ENCODE data around the gene DACT1. TPM values are rescaled to one million over a fixed set of nuclear protein-coding genes. Genes with fewer than 3 reads are reported as not detected.

The DACT1 gene
- total and polyA plus RNA-seq, 2 of the 13 experiments (the other 11 are each of a cell fraction or from before 2014, with no cell fraction given) = 0.01 TPM; not detected in 1

DNA sequence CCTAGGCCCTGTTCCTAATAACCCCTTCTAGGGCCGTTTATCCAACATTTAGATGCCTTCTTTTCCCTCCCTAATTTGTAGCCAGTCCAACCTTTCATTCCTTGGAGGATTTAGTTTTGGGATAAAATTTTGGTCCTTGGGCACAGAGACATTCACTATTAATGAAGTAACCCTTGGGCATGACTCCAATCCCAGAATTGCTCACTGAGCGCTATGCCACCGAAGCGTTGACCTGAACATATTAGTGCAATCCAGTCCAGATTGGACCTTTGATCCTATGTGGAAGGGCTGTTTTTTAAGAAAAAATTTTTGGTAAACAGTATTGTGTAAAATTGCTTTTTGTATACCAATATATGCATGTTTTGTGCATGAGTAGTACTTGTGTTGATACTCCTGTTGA, 10.0 kb downstream of the DACT1 start:
- no peak overlapping the region for H3K4me2 ChIP-seq (ENCODE audit: low read depth, low read length)
- intact Hi-C loops (cut with micrococcal nuclease; ENCODE audit: unreplicated experiment) = no loop called here
- WGBS (ENCODE audit: low lambda C conversion rate) = 65% methylated on average over 4 of the region's 4 CpGs
- no peaks in the 10 kb centered on the region for H3K9me3 ChIP-seq (ENCODE audit: low read length)
- CTCF ChIA-PET (ENCODE audit: low intra/inter-chr PET ratio, low total read pairs) = no interaction called here
- H2AFZ ChIP-seq (ENCODE audit: low read length) = no peak overlapping the region
- H4K20me1 ChIP-seq (ENCODE audit: insufficient read depth, low read length) = no peaks in the 10 kb centered on the region
- 0 out of 5 replicates have a peak, but pooled peaks cover 0 to 11% of the 10 kb centered on the region in 2 experiments for H3K27me3 ChIP-seq (ENCODE audit: control insufficient read depth in 1 of 2, insufficient read depth in 2 of 2, low read length in 2 of 2)
- DNase-seq (ENCODE audit: low spot score) = no peak
- no peaks in the 10 kb centered on the region for H3K79me2 ChIP-seq (ENCODE audit: insufficient read depth, low read length)
- in situ Hi-C loops (cut with HindIII; ENCODE audit: extremely low pct_ligation_motif_present, low pct_unique_long_range_greater_than_20kb) = no loop called here
- no peak overlapping the region for H3K4me3 ChIP-seq (replicated peaks in 1 of 3; ENCODE audit: insufficient read depth in 1 of 3, low read depth in 2 of 3, low read length in 3 of 3)
- H3K36me3 ChIP-seq (replicated peaks in 1 of 2; ENCODE audit: control insufficient read depth in 1 of 2, insufficient read depth in 2 of 2, low read length in 2 of 2) = no peaks in the 10 kb centered on the region
- TF ChIP-seq KDM3A (CRISPR knock-in tag; IDR thresholded peaks at IDR 0.05; ENCODE audit: low read depth) (no peak), WIZ (CRISPR knock-in tag; IDR thresholded peaks at IDR 0.05) (no peak), SP140L (CRISPR knock-in tag; IDR thresholded peaks at IDR 0.05; ENCODE audit: borderline replicate concordance) (no peak)
- no peak overlapping the region for H3K27ac ChIP-seq (ENCODE audit: extremely low read length, insufficient read depth, low read length)
- BruUV-seq (replicated peaks) = no TSS peak
- no peak for FAIRE-seq
- POLR2A ChIA-PET = no interaction called here
- H3K4me1 ChIP-seq (ENCODE audit: insufficient read depth, low read length) = no peaks in the 10 kb centered on the region
- ATAC-seq = no peak
- H3K9ac ChIP-seq (ENCODE audit: insufficient read depth, low read depth, low read length) = no peak overlapping the region

DNA sequence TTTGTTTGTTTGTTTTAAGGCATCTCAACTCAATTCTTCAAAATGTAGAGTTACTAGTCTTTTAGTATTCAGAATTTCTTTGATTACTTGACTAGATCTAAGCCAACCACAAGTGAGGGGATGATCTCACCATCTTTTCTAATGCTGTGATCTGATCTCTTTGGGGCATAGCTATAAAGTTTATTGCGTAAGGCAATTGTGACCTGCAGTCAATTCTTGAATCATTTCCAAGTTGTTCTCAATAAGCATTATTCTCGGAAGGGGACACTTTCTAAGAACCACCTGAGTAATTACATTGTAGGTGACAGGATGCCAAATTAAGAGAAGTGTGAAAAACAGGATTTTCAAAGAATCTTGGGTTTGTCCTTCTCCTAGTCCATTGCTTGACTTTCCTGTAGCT, 13.1 kb downstream of the DACT1 start:
- no peaks in the 10 kb centered on the region for H4K20me1 ChIP-seq (ENCODE audit: insufficient read depth, low read length)
- H3K4me3 ChIP-seq (replicated peaks in 1 of 3; ENCODE audit: insufficient read depth in 1 of 3, low read depth in 2 of 3, low read length in 3 of 3) = no peak overlapping the region
- no peak overlapping the region for H3K9ac ChIP-seq (ENCODE audit: insufficient read depth, low read depth, low read length)
- no peak overlapping the region for H2AFZ ChIP-seq (ENCODE audit: low read length)
- CTCF ChIA-PET (ENCODE audit: low intra/inter-chr PET ratio, low total read pairs) = no interaction called here
- H3K36me3 ChIP-seq (replicated peaks in 1 of 2; ENCODE audit: control insufficient read depth in 1 of 2, insufficient read depth in 2 of 2, low read length in 2 of 2) = no peaks in the 10 kb centered on the region
- no peaks in the 10 kb centered on the region for H3K9me3 ChIP-seq (ENCODE audit: low read length)
- DNase-seq (ENCODE audit: low spot score) (no peak), FAIRE-seq (no peak), ATAC-seq (no peak)
- TF ChIP-seq CEBPB (IDR thresholded peaks at IDR 0.05; ENCODE audit: borderline replicate concordance, low read depth, low read length) (0 out of 2 replicates have a peak, but pooled peaks have one; percentile 38), ATF7 (IDR thresholded peaks at IDR 0.05) (no peak), ATF7 (CRISPR knock-in tag; IDR thresholded peaks at IDR 0.05) (no peak)
- H3K4me1 ChIP-seq (ENCODE audit: insufficient read depth, low read length) = no peaks in the 10 kb centered on the region
- POLR2A ChIA-PET = no interaction called here
- 0 out of 5 replicates have a peak, but pooled peaks cover 0 to 2% of the 10 kb centered on the region in 2 experiments for H3K27me3 ChIP-seq (ENCODE audit: control insufficient read depth in 1 of 2, insufficient read depth in 2 of 2, low read length in 2 of 2)
- no peaks in the 10 kb centered on the region for H3K79me2 ChIP-seq (ENCODE audit: insufficient read depth, low read length)
- BruUV-seq (replicated peaks) = no TSS peak
- WGBS (ENCODE audit: low lambda C conversion rate) = 50% methylated on average over 2 of the region's 2 CpGs
- in situ Hi-C loops (cut with HindIII; ENCODE audit: extremely low pct_ligation_motif_present, low pct_unique_long_range_greater_than_20kb) = no loop called here
- intact Hi-C loops (cut with micrococcal nuclease; ENCODE audit: unreplicated experiment) = no loop called here
- H3K27ac ChIP-seq (ENCODE audit: extremely low read length, insufficient read depth, low read length) = no peak overlapping the region
- no peak overlapping the region for H3K4me2 ChIP-seq (ENCODE audit: low read depth, low read length)

Measured in HepG2 (cell line).